OCI-LY7 (cell line): ENCODE results near the gene POMGNT2. TPM values are rescaled to one million over a fixed set of nuclear protein-coding genes. Genes with fewer than 3 reads are reported as not detected.

Experiments used
- BruUV-seq: library from RNA; stranded (reverse); fragments of 400-500 nt; replicated peaks from 2 replicates; lab custom pipeline; 2021; lab: Mats Ljungman, UMichigan
- CTCF ChIA-PET: fragments of 300-600 bp; sonication (Branson Sonifier 250); formaldehyde crosslinking; loops from one replicate; lab custom pipeline; 2022; ENCODE audit warnings: antibody characterized with exemption; ENCODE audit not compliant: unreplicated experiment; lab: Charles Lee
- POLR2A ChIA-PET: fragments of 300-600 bp; sonication (Branson Sonifier 250); formaldehyde crosslinking; loops from one replicate; lab custom pipeline; 2022; ENCODE audit warnings: antibody characterized with exemption; lab: Charles Lee
- DNase-seq: peaks from one replicate; pipeline ENCODE4 v3.0.0-alpha.2; 2015; ENCODE audit warnings: low spot score
- H2AFZ ChIP-seq: fragments of 200-600 bp; sonication (generic), shearing (Covaris generic); 2 replicates; pipeline ENCODE4 v1.6.1; 2014; ENCODE audit warnings: mild to moderate bottlenecking, antibody characterized with exemption, low read length, moderate library complexity
- H3K27ac ChIP-seq: fragments of 200-600 bp; sonication (generic); 2 replicates; pipeline ENCODE4 v1.5.1; 2014; ENCODE audit warnings: mixed run types, low read depth, mild to moderate bottlenecking, moderate library complexity, low read length, inconsistent platforms; ENCODE audit not compliant: poor library complexity, severe bottlenecking
- H3K36me3 ChIP-seq: fragments of 200-600 bp; sonication (generic); 2 replicates; pipeline ENCODE4 v1.6.1; 2014; ENCODE audit warnings: mild to moderate bottlenecking, antibody characterized with exemption, low read length, moderate library complexity, mixed read lengths; ENCODE audit not compliant: insufficient read depth
- H3K4me1 ChIP-seq: fragments of 200-600 bp; sonication (generic); 2 replicates; pipeline ENCODE4 v1.5.1; 2014; ENCODE audit warnings: mild to moderate bottlenecking, low read length; ENCODE audit not compliant: insufficient read depth, poor library complexity, severe bottlenecking
- H3K4me2 ChIP-seq: fragments of 200-600 bp; sonication (generic); 2 replicates; pipeline ENCODE4 v1.6.1; 2014; ENCODE audit warnings: mild to moderate bottlenecking, low read length
- H3K4me3 ChIP-seq: fragments of 200-600 bp; sonication (generic); 2 replicates; pipeline ENCODE4 v1.5.1; 2014; ENCODE audit warnings: mild to moderate bottlenecking, low read depth, low read length; ENCODE audit not compliant: poor library complexity, severe bottlenecking
- H3K79me2 ChIP-seq: fragments of 200-600 bp; sonication (generic); 2 replicates; pipeline ENCODE4 v1.6.1; 2016; ENCODE audit warnings: low read depth, mild to moderate bottlenecking, low read length, moderate library complexity, mixed read lengths; ENCODE audit not compliant: insufficient read depth
- H3K9me2 ChIP-seq: fragments of 200-600 bp; sonication (generic); 2 replicates; pipeline ENCODE4 v1.6.1; 2016; ENCODE audit warnings: mild to moderate bottlenecking, low read length, mixed read lengths; ENCODE audit not compliant: insufficient read depth
- H3K9me3 ChIP-seq: fragments of 200-600 bp; sonication (generic); 2 replicates; pipeline ENCODE4 v1.6.1; 2014; ENCODE audit warnings: mild to moderate bottlenecking, mixed run types, low read length, mixed read lengths
- H4K20me1 ChIP-seq: fragments of 200-600 bp; sonication (generic); 2 replicates; pipeline ENCODE4 v1.6.1; 2014; ENCODE audit warnings: mild to moderate bottlenecking, antibody characterized with exemption, low read length, moderate library complexity, mixed read lengths; ENCODE audit not compliant: insufficient read depth
- EZH2phosphoT487 ChIP-seq: fragments of 200-600 bp; sonication (generic); IDR thresholded peaks from 2 replicates; pipeline ENCODE4 v1.6.1; 2018; ENCODE audit warnings: low read depth, borderline replicate concordance, mild to moderate bottlenecking, mixed run types, antibody characterized with exemption, low read length, moderate library complexity, mixed read lengths
- intact Hi-C: fragments of 100-400 bp; cut with micrococcal nuclease; formaldehyde crosslinking; loops from one replicate; pipeline ENCODE4 v1.10.0; 2022; ENCODE audit not compliant: unreplicated experiment
- total RNA-seq, 2 experiments: library from RNA; depleted of rRNA in 1 of 2; stranded (reverse); fragments of >200 nt in 1 of 2; shearing (Covaris generic) in 1 of 2; gene quantifications; 2 replicates each; pipeline ENCODE4 v1.2.3, GENCODE V29; 2014 to 2022
- TF ChIP-seq, protein P1 (sequence below): fragments of 200-600 bp; sonication (generic); conservative IDR thresholded peaks from 2 replicates; pipeline ENCODE4 v1.5.1; 2014; ENCODE audit warnings: mild to moderate bottlenecking, antibody characterized with exemption, low read length, moderate library complexity, mixed read lengths

Gene POMGNT2
- total RNA-seq, 2 experiments from 2014 or later: not detected

DNA sequence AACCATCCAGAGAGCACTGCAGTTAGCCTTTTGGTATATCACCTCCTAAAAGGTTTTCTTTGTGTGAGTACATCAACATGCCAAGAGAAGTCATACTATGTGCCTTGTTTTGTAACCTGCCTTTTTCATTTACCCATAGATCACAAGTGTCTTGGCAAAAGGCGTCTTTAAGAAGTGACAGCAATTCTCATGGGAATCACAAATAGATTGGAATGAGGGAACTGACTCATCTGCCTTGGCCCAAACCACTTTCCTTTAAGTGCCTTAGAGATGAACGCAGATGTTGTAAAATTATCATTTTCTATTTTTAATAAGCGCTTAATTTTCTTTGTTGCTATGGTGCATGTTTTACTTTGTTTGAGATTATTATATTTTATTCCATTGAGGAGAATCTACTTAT, 20.7 kb upstream of the POMGNT2 start:
- TF ChIP-seq, protein P1, sequence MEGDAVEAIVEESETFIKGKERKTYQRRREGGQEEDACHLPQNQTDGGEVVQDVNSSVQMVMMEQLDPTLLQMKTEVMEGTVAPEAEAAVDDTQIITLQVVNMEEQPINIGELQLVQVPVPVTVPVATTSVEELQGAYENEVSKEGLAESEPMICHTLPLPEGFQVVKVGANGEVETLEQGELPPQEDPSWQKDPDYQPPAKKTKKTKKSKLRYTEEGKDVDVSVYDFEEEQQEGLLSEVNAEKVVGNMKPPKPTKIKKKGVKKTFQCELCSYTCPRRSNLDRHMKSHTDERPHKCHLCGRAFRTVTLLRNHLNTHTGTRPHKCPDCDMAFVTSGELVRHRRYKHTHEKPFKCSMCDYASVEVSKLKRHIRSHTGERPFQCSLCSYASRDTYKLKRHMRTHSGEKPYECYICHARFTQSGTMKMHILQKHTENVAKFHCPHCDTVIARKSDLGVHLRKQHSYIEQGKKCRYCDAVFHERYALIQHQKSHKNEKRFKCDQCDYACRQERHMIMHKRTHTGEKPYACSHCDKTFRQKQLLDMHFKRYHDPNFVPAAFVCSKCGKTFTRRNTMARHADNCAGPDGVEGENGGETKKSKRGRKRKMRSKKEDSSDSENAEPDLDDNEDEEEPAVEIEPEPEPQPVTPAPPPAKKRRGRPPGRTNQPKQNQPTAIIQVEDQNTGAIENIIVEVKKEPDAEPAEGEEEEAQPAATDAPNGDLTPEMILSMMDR: no peak
- no peak for TF ChIP-seq EZH2phosphoT487
- Histone ChIP-seq H3K4me2 (no peak overlapping the region), H3K4me3 (no peak overlapping the region), H3K27ac (no peak overlapping the region), H3K79me2 (no peaks in the 10 kb centered on the region), H3K4me1 (no peaks in the 10 kb centered on the region), H3K9me2 (no peaks in the 10 kb centered on the region), H3K36me3 (no peaks in the 10 kb centered on the region), H4K20me1 (no peaks in the 10 kb centered on the region), H3K9me3 (no peaks in the 10 kb centered on the region), H2AFZ (no peak overlapping the region)
- DNase-seq: no peak
- no TSS peak for BruUV-seq
- POLR2A ChIA-PET: no interaction called here
- CTCF ChIA-PET: no interaction called here
- intact Hi-C loops: no loop called here

DNA sequence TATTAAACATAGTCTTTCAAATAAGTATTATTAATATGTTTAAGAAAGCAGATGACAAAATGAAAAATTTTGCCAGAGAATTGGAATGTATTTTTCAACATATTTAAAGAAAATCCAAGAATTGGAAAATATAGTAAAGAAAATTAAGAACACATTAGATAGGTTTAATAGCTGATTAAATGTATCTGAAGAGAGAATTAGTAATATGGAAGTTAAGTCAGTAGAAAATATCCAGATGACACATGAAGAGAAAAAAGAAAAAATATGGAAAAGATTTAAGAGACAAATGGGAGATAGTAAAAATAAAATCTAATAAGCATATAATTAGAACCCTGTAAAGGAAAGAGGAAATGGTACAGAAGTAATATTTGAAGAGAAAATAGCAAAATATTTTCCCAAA, 18.0 kb upstream of the POMGNT2 start:
- Histone ChIP-seq H3K36me3 (no peaks in the 10 kb centered on the region), H3K4me1 (no peaks in the 10 kb centered on the region), H4K20me1 (no peaks in the 10 kb centered on the region), H2AFZ (no peak overlapping the region), H3K4me2 (no peak overlapping the region), H3K4me3 (no peak overlapping the region), H3K79me2 (no peaks in the 10 kb centered on the region), H3K9me3 (no peaks in the 10 kb centered on the region), H3K27ac (no peak overlapping the region), H3K9me2 (no peaks in the 10 kb centered on the region)
- intact Hi-C loops: no loop called here
- BruUV-seq: no TSS peak
- ChIA-PET CTCF (no interaction called here), POLR2A (no interaction called here)
- no peak for TF ChIP-seq EZH2phosphoT487
- TF ChIP-seq, protein P1: no peak
- no peak for DNase-seq

DNA sequence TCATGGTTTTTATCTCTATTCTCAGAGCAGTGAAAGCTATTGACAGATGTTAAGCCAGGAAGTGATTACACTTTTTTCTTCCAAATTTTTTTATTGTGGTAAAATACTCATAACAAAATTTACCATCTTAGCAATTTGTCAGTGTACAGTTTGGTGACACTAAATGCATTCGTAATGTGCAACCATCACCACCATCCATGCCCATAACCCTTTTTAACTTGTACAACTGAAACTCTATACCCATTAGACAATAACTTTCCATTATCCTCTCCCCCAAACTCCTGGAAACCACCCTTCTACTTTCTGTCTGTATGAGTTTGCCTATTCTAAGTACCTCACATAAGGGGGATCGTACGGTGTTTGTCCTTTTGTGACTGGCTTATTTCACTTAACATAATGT, 15.1 kb upstream of the POMGNT2 start:
- intact Hi-C loops: no loop called here
- H3K4me1 ChIP-seq: no peaks in the 10 kb centered on the region
- no peaks in the 10 kb centered on the region for H3K79me2 ChIP-seq
- no peaks in the 10 kb centered on the region for H4K20me1 ChIP-seq
- no peak overlapping the region for H2AFZ ChIP-seq
- H3K27ac ChIP-seq: no peak overlapping the region
- H3K4me2 ChIP-seq: no peak overlapping the region
- BruUV-seq: no TSS peak
- no peaks in the 10 kb centered on the region for H3K36me3 ChIP-seq
- H3K9me3 ChIP-seq: no peaks in the 10 kb centered on the region
- CTCF ChIA-PET: no interaction called here
- H3K4me3 ChIP-seq: no peak overlapping the region
- H3K9me2 ChIP-seq: no peaks in the 10 kb centered on the region
- no peak for DNase-seq
- POLR2A ChIA-PET: interaction anchor here (0.6 to 1.0 kb wide), 3 partner anchors 9 to 799 kb away, joined by 3 to 4 read pairs (median 4); no protein-coding TSS in a partner anchor
- TF ChIP-seq, protein P1: no peak
- no peak for TF ChIP-seq EZH2phosphoT487
